GM19372 (cell line): Measurements from ENCODE around the gene SMIM11.
"Not testable (repeated sequence)": the region's sequence is repeated elsewhere in the genome, so short reads cannot be mapped to it uniquely, and the experiment has no call there.

Experiments used
- ATAC-seq: cut with Tn5 transposase; IDR thresholded peaks from one replicate; pipeline ENCODE4 v1.9.1; 2021; ENCODE audit warnings: mild to moderate bottlenecking, low read depth, moderate library complexity; ENCODE audit not compliant: unreplicated experiment

Gene SMIM11

DNA sequence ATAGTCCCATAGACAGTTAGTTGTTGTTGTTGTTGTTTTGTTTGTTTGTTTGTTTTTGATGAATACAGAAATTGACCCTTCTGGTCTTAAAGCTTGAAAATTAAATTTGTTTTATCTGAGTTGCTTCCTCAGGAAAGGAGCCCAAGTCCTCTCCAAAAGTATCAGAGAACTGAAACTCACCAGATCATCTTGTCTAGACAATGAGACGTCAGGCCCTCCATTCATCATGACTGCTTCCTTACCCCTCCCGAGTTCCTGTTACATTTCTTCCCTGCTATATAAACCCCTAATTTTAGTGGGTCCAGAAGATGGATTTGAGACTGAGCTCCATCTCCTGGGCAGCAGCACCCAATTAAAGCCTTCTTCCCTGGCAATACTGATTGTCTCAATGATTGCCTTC is 31.4 kb downstream of the SMIM11 start:
- not testable (repeated sequence) for ATAC-seq

GRCh38 chr21:34407294-34407693 is 32.0 kb downstream of the SMIM11 start:
- ATAC-seq = not testable (repeated sequence)

DNA sequence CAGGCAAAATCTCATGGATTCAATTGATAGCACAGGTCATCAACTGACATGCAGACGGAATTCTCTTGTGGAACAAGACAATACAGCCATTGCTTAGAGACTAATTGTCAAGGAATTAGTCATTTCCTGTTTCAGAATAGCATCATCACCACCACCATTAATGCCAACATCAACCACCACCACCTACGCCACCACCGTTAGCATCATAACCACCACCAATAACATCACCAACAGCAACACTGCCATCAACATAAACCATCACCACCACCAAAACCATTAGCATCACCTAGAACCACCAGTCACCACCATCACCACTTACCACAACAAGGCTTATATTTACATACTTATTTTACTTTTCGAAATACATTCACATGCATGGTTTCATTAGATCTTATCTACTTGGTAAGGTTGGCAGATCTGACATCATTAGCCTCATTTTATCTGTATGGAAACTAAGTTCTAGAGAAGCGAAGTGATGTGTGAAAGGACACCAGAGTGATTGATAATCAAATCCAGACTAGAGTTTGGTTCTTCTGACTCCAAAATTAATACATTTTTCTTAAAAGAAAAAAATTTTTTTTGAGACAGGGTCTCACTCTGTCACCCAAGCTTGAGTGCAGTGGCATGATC is 42.3 kb downstream of the SMIM11 start:
- ATAC-seq = not testable (repeated sequence)

- ATAC-seq = not testable (repeated sequence)
These were observed 48.5 kb downstream of the SMIM11 start, which contains the start of gene SMIM34 for GRCh38 chr21:34423805-34424204. Gene SMIM34, minus strand, starts transcription at chr21:34423951. Its CDS starts 112 bp downstream, at chr21:34423839.

GRCh38 chr21:34427339-34427738 is 52.0 kb downstream of the SMIM11 start:
- not testable (repeated sequence) for ATAC-seq

DNA sequence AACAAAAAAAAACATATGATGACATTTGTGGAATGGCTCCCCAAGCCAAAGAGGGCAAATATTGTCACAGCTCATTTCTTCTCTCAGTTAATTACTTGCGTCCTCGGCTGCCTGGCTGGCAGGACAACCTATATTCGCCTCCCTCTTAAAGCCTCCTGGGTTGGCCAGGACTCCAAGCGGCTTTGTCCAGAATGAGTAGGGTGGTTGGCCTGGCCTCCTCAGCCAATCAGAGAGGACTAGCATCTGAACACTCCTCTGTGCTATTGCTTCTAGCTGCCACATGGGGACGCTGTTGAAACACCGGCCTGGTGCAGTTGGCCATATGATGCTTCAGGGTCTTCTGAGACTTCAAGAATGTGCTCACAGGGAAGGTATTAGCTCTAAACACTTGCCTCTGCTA is 53.1 kb downstream of the SMIM11 start:
- not testable (repeated sequence) for ATAC-seq

- not testable (repeated sequence) for ATAC-seq
These were observed 54.4 kb downstream of the SMIM11 start for GRCh38 chr21:34429710-34430109.
